ENCODE data around the gene PRLR. TPM values are rescaled to one million over a fixed set of nuclear protein-coding genes. Genes with fewer than 3 reads are reported as not detected.
"Not testable (repeated sequence)": the region's sequence is repeated elsewhere in the genome, so short reads cannot be mapped to it uniquely, and the experiment has no call there.

The PRLR gene
- total RNA-seq, 2 donors from 2014 or later: 0.04 TPM; not detected in 1

DNA sequence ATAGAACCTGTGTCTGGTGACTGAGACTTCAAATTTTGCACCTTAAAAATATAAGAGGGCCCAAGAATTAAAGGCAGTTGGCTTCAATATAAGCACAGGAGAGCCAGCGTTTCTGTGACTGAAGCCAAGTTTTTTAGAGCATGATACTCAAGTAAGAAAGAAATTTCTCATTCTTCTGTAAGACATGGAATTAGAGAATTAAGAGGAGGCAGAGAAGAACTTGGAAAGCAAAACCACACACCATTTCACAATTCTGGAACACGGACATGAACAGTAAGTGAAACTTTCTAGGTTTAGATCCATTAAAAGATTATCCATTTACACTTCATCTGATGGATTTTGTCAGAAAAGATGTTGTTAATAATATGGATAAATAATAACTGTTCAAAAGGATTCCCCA is 173.6 kb downstream of the PRLR start:
- no peaks in the 10 kb centered on the region for H3K36me3 Mint-ChIP-seq
- no peak overlapping the region for H3K27ac Mint-ChIP-seq
- DNase-seq (ENCODE audit: low spot score in 2 of 2): no peak
- no peaks in the 10 kb centered on the region for H3K9me3 Mint-ChIP-seq
- ATAC-seq: no peak

GRCh38 chr5:35052838-35053237 is 177.4 kb downstream of the PRLR start:
- H3K36me3 Mint-ChIP-seq: no peaks in the 10 kb centered on the region
- ATAC-seq: no peak
- DNase-seq (ENCODE audit: low spot score in 2 of 2): no peak
- H3K9me3 Mint-ChIP-seq: no peaks in the 10 kb centered on the region
- H3K27ac Mint-ChIP-seq: no peak overlapping the region

DNA sequence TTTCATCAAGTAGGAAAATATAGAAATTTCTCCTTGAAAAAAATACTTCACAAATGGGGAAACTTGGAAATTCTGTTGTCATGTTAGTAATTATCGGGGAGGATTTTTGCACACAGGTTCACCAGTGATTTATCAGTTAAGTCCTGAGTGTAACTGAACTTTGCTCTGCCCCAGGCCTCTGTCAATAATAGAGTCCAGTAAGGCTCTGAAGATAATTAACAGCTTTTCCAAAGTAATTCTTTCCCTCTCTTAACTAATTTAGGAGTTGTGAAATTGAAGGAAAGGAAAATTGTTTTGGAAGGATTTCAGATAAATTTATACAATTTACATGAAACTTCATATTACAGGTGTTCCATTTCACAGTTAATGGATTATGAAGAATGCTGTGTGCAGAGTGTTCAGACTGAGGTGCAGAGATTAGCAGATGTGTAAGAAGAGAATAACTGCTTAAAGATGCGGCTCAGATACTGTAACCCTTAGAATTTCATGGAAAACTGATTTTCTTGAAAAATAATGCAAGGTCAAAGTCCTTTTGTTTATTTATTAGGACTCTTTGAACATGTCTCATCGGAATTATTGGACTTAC is 179.7 kb downstream of the PRLR start:
- Mint-ChIP-seq H3K9me3 (no peaks in the 10 kb centered on the region), H3K27ac (no peak overlapping the region)

DNA sequence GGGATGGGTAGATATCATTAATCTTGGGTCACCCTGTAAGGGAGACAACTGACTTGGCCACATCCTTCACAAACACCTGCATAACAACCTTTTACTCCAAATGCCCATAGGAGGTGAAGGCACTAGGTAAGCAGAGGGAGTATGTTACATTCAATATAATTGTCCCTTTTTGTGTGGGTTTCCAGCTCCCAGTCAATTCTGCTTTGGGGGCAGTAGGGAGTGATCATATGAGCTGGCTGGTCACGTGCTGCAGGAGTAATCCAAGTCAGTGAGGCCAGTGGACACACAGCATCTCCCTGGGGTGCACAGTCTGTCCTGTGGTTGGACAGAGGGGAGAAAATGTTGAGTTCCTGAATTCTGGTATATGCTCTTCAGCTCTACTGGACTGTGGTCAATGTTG is 181.4 kb downstream of the PRLR start:
- DNase-seq (ENCODE audit: low spot score in 2 of 2) (no peak), ATAC-seq (no peak)
- H3K27ac Mint-ChIP-seq: no peak overlapping the region
- no peaks in the 10 kb centered on the region for H3K9me3 Mint-ChIP-seq
- no peaks in the 10 kb centered on the region for H3K36me3 Mint-ChIP-seq

More for the DNA sequence above, 179.7 kb downstream of the PRLR start:
- no peaks in the 10 kb centered on the region for H3K36me3 Mint-ChIP-seq
- ATAC-seq (no peak), DNase-seq (ENCODE audit: low spot score in 2 of 2) (no peak)

GRCh38 chr5:35047785-35048404 is 182.4 kb downstream of the PRLR start, which contains the start of gene AGXT2:
AGXT2 (minus strand) TSS chr5:35047949; CDS start chr5:35047892, 57 bp downstream.
- Mint-ChIP-seq H3K27ac (no peak within 1 kb of the TSS), H3K9me3 (no peaks in the 10 kb centered on the region)
- DNase-seq (ENCODE audit: low spot score in 2 of 2): no peak

GRCh38 chr5:35046774-35047173 is 183.5 kb downstream of the PRLR start:
- H3K27ac Mint-ChIP-seq: no peak overlapping the region
- DNase-seq (ENCODE audit: low spot score in 2 of 2): no peak
- ATAC-seq: peak; percentile 47 to 72
- no peaks in the 10 kb centered on the region for H3K9me3 Mint-ChIP-seq
- H3K36me3 Mint-ChIP-seq: no peaks in the 10 kb centered on the region

More at GRCh38 chr5:35047785-35048404, 182.4 kb downstream of the PRLR start, which contains the start of gene AGXT2:
- ATAC-seq: no peak
- H3K36me3 Mint-ChIP-seq: no peaks in the 10 kb centered on the region

DNA sequence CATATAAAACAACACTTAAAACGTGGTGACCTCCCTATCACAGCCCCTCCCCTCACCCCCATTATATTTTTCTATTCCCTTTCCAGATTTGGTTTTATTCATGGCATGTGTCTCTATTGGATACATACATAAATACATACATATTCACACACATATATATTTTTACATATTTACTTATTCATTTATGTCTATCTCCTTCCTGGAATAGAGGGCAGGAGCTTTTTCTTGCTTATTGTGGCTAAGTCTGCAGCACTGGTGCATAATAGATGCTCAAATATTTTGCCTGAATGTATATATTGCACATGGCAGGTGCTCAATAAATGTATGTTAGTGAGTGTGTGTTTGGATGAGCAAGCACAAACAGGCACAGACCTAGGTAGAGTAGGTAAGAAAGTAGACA is 185.0 kb downstream of the PRLR start:
- no peak overlapping the region for H3K27ac Mint-ChIP-seq
- no peak for DNase-seq (ENCODE audit: low spot score in 2 of 2)

DNA sequence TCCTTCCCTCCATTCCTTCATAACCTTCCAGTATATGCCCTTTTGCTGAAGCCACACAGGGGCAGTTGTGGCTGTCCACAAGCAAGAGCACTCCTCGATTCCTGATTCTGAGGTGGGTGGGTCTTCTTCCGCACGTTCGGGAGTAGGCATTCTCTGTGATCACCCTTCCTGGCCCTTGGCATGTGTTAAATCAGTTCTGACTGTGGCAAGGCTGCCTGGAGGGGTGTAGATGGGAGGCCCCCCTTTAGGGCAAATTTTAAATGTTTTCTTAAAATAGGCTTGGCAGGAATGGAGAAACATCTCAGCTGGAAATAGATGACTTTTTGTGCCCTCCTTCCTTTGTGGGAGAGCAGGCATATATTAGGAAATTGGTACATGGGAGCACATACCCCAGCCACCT is 185.6 kb downstream of the PRLR start:
- H3K36me3 Mint-ChIP-seq: no peaks in the 10 kb centered on the region
- no peaks in the 10 kb centered on the region for H3K9me3 Mint-ChIP-seq
- H3K27ac Mint-ChIP-seq: no peak overlapping the region
- ATAC-seq (no peak), DNase-seq (ENCODE audit: low spot score in 2 of 2) (no peak)

More for the DNA sequence above, 185.0 kb downstream of the PRLR start:
- no peaks in the 10 kb centered on the region for H3K9me3 Mint-ChIP-seq
- no peak for ATAC-seq
- H3K36me3 Mint-ChIP-seq: no peaks in the 10 kb centered on the region

- H3K9me3 Mint-ChIP-seq: no peaks in the 10 kb centered on the region
- DNase-seq (ENCODE audit: low spot score in 2 of 2) (no peak), ATAC-seq (no peak)
- H3K36me3 Mint-ChIP-seq: no peaks in the 10 kb centered on the region
- H3K27ac Mint-ChIP-seq: no peak overlapping the region
Measured at GRCh38 chr5:35042781-35043180, 187.5 kb downstream of the PRLR start.

DNA sequence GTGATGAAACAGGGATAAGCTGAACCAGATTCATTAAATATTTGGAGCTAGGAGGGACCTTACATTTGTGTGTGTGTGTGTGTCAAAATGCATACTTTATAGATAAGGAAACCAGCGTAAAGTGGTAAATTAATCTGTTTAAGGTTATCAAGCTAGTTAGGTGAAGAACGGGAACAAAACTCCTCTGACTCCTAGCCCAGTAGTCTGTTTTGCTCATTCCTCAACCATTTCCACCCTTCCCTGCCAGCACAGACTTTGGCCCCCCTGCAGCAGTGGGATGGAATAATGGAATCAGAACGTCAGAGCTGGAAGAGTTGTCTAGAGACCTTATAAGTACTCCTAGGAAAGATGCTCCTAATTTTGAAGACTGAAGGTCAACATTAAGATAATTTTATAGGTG is 189.0 kb downstream of the PRLR start:
- ATAC-seq (no peak), DNase-seq (ENCODE audit: low spot score in 2 of 2) (no peak)
- Mint-ChIP-seq H3K36me3 (no peaks in the 10 kb centered on the region), H3K9me3 (no peaks in the 10 kb centered on the region), H3K27ac (no peak overlapping the region)

GRCh38 chr5:35038891-35039290 is 191.4 kb downstream of the PRLR start:
- Mint-ChIP-seq H3K36me3 (no peaks in the 10 kb centered on the region), H3K9me3 (no peaks in the 10 kb centered on the region), H3K27ac (no peak overlapping the region)
- ATAC-seq (no peak), DNase-seq (ENCODE audit: low spot score in 2 of 2) (no peak)

GRCh38 chr5:35036536-35036935 is 193.8 kb downstream of the PRLR start:
- Mint-ChIP-seq H3K9me3 (no peaks in the 10 kb centered on the region), H3K36me3 (no peaks in the 10 kb centered on the region), H3K27ac (no peak overlapping the region)
- ATAC-seq (no peak), DNase-seq (ENCODE audit: low spot score in 2 of 2) (no peak)

- H3K36me3 Mint-ChIP-seq; DNase-seq (ENCODE audit: low spot score in 2 of 2); H3K27ac Mint-ChIP-seq; H3K9me3 Mint-ChIP-seq; ATAC-seq: not testable (repeated sequence)
Measured at GRCh38 chr5:35035929-35036328, 194.4 kb downstream of the PRLR start.

- no peak for ATAC-seq
- H3K27ac Mint-ChIP-seq: no peak overlapping the region
- H3K9me3 Mint-ChIP-seq: no peaks in the 10 kb centered on the region
- DNase-seq (ENCODE audit: low spot score in 2 of 2): no peak
- no peaks in the 10 kb centered on the region for H3K36me3 Mint-ChIP-seq
Measured at GRCh38 chr5:35035271-35035670, 195.0 kb downstream of the PRLR start.

GRCh38 chr5:35032356-35032755 is 197.9 kb downstream of the PRLR start:
- Mint-ChIP-seq H3K36me3 (no peaks in the 10 kb centered on the region), H3K27ac (no peak overlapping the region), H3K9me3 (no peaks in the 10 kb centered on the region)
- ATAC-seq (no peak), DNase-seq (ENCODE audit: low spot score in 2 of 2) (no peak)

GRCh38 chr5:35031276-35031675 is 199.0 kb downstream of the PRLR start:
- H3K9me3 Mint-ChIP-seq: no peaks in the 10 kb centered on the region
- no peak overlapping the region for H3K27ac Mint-ChIP-seq
- H3K36me3 Mint-ChIP-seq: no peaks in the 10 kb centered on the region
- ATAC-seq (no peak), DNase-seq (ENCODE audit: low spot score in 2 of 2) (no peak)

DNA sequence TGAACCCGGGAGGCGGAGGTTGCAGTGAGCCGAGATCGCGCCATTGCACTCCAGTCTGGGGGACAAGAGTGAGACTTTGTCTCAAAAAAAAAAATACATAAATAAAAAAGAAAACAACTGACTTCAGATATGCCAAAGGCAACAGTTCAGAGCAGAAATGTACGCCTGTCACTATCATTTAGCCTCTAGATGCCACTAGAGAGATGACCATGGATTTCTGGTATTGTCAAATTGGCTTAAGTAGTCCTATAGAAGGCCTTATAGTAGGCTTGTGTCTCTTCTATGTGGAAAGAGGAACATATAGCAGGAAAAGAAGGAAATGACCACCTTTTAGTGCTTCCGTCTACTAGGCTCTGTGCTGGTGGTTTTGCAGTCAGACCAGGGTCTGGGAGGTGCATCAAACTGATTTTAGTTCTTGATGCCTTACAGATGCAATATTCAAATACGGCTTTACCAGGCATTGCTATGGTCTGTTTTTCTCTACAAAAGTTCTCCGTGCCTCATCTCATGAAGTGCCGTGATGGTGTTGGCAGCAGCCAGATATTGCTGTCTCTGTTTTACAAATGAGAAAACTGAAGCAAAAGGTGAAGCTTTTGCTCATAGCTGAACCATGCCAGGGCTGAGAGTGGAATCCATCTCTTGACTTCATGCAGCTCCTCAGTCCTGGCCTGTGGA is 199.7 kb downstream of the PRLR start:
- H3K9me3 Mint-ChIP-seq: no peaks in the 10 kb centered on the region
- H3K36me3 Mint-ChIP-seq: no peaks in the 10 kb centered on the region
- ATAC-seq: no peak
- no peak for DNase-seq (ENCODE audit: low spot score in 2 of 2)
- H3K27ac Mint-ChIP-seq: no peak overlapping the region

GRCh38 chr5:35029333-35029732 is 201.0 kb downstream of the PRLR start:
- ATAC-seq: peak; percentile 39 to 48
- DNase-seq (ENCODE audit: low spot score in 2 of 2): no peak
- no peaks in the 10 kb centered on the region for H3K36me3 Mint-ChIP-seq
- no peaks in the 10 kb centered on the region for H3K9me3 Mint-ChIP-seq
- H3K27ac Mint-ChIP-seq: no peak overlapping the region

Data from activated naive CD4-positive, alpha-beta T cell treated with anti-CD3 and anti-CD28 coated beads, Interleukin-2, amount 50 U/mL, for 72 hours (primary cell).